Sigmoid colon (tissue), 4 donors: ENCODE data around the gene PES1.

Experiments
- EP300 ChIP-seq, 4 donors: sonication (generic); formaldehyde crosslinking; IDR thresholded peaks; one replicate each; pipeline ENCODE4 v1.6.1; 2017; ENCODE audit warnings: antibody characterized with exemption in 4 of 4
- POLR2A ChIP-seq, 2 donors: fragments of 450-650 bp; IDR thresholded peaks; one replicate each; pipeline ENCODE4 v1.6.1; 2016; ENCODE audit warnings: antibody characterized with exemption in 2 of 2, mild to moderate bottlenecking in 2 of 2, moderate library complexity in 2 of 2
- POLR2AphosphoS5 ChIP-seq, 4 donors: sonication (generic); formaldehyde crosslinking; IDR thresholded peaks; one replicate each; pipeline ENCODE4 v1.6.1; 2017; ENCODE audit warnings: antibody characterized with exemption in 4 of 4
- TF ChIP-seq, protein P1 (sequence below), 4 experiments: fragments of 450-650 bp in 3 of 4; fragments of 200-600 bp in 1 of 4; IDR thresholded peaks; one replicate each; pipeline ENCODE4 v1.5.1; 2016 to 2019; ENCODE audit warnings: antibody characterized with exemption in 4 of 4, mild to moderate bottlenecking in 3 of 4, moderate library complexity in 2 of 4

DNA sequence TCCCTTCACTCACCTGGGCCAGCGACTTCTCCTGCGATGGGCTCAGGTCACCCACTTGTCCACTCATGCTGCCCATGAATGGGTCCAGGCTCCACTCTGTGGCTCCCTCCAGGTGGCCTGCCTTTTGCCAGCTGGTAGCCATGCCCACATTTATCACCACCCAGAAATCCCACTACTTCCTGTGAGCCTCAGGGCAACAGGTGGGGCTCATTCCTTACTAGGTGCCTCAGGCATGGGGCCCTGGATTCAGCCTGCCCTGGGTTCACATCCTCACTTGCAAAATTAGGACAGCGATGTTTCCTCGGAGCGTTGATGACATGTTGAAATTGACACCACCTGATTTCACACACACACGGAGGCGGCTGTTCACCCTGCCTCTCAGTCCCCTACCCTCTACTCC, 45.1 kb downstream of the PES1 start, which contains the start of gene SEC14L6:
- TF ChIP-seq, protein P1, sequence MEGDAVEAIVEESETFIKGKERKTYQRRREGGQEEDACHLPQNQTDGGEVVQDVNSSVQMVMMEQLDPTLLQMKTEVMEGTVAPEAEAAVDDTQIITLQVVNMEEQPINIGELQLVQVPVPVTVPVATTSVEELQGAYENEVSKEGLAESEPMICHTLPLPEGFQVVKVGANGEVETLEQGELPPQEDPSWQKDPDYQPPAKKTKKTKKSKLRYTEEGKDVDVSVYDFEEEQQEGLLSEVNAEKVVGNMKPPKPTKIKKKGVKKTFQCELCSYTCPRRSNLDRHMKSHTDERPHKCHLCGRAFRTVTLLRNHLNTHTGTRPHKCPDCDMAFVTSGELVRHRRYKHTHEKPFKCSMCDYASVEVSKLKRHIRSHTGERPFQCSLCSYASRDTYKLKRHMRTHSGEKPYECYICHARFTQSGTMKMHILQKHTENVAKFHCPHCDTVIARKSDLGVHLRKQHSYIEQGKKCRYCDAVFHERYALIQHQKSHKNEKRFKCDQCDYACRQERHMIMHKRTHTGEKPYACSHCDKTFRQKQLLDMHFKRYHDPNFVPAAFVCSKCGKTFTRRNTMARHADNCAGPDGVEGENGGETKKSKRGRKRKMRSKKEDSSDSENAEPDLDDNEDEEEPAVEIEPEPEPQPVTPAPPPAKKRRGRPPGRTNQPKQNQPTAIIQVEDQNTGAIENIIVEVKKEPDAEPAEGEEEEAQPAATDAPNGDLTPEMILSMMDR (IDR thresholded peaks at IDR 0.05), result no peak
- TF ChIP-seq POLR2A (IDR thresholded peaks at IDR 0.05) (no peak), POLR2AphosphoS5 (IDR thresholded peaks at IDR 0.05) (no peak), EP300 (IDR thresholded peaks at IDR 0.05) (no peak)
